Measurements from ENCODE around the gene RTL10.
A peak's percentile ranks its signal among the peaks of the same experiment; 100 is the strongest.

DNA sequence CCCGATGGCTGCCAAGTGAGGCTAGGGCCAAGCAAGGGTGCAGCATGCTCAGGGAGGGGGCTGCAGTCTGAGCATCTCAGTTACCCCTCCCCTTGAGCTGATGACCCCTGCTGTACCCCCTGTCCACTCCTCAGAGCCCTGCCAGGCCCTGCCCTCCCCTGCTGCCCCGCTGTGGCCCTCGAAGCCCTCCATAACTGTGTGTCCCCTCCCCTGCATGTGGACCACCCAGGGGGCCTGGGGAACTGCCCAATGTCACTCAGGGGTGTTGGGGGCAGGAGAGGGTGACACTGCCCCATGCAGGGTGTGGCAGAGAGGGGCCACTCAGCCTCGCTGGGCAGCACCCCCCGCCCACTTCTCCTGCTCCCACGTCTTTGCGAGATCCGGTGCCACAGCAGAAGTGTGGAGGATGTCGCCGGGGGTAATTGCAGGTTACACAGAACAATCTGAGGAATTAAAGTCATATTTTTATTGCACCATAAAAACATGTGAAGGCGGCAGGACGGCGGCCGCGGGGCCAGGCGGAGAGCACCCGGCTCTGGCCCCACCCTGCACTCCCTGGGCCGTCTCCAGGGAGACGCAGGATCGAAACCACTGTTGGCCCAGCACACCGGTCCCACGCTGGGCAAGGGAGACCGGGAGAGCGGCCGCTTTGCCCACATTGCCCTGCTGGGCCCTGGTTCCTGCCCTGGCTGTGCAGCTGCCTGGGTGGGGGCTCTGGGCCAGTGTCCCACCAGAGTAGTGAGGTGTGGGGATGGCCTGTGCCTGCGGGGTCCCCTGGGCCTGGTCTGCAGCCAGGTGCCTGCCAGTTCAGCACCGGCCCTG, 18.7 kb upstream of the RTL10 start:
- TF ChIP-seq CTCF (IDR thresholded peaks at IDR 0.05) (no peak), POLR2AphosphoS5 (IDR thresholded peaks at IDR 0.05; ENCODE audit: low read depth, low read length) (no peak), TCF7L2 (IDR thresholded peaks at IDR 0.05; ENCODE audit: low read depth, low read length) (0 out of 2 replicates have a peak, but pooled peaks have one; percentile 31), SIN3A (IDR thresholded peaks at IDR 0.05; ENCODE audit: borderline replicate concordance, insufficient read depth, low read depth, low read length) (no peak)
- TF ChIP-seq, protein P1, sequence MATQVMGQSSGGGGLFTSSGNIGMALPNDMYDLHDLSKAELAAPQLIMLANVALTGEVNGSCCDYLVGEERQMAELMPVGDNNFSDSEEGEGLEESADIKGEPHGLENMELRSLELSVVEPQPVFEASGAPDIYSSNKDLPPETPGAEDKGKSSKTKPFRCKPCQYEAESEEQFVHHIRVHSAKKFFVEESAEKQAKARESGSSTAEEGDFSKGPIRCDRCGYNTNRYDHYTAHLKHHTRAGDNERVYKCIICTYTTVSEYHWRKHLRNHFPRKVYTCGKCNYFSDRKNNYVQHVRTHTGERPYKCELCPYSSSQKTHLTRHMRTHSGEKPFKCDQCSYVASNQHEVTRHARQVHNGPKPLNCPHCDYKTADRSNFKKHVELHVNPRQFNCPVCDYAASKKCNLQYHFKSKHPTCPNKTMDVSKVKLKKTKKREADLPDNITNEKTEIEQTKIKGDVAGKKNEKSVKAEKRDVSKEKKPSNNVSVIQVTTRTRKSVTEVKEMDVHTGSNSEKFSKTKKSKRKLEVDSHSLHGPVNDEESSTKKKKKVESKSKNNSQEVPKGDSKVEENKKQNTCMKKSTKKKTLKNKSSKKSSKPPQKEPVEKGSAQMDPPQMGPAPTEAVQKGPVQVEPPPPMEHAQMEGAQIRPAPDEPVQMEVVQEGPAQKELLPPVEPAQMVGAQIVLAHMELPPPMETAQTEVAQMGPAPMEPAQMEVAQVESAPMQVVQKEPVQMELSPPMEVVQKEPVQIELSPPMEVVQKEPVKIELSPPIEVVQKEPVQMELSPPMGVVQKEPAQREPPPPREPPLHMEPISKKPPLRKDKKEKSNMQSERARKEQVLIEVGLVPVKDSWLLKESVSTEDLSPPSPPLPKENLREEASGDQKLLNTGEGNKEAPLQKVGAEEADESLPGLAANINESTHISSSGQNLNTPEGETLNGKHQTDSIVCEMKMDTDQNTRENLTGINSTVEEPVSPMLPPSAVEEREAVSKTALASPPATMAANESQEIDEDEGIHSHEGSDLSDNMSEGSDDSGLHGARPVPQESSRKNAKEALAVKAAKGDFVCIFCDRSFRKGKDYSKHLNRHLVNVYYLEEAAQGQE (IDR thresholded peaks at IDR 0.05; ENCODE audit: insufficient read depth in 1 of 2, low read depth in 2 of 2, low read length in 1 of 2) = no peak
